ENCODE measurements around the gene CLTA. TPM values are rescaled to one million over a fixed set of nuclear protein-coding genes. Genes with fewer than 3 reads are reported as not detected.
"Not testable (repeated sequence)": the region's sequence is repeated elsewhere in the genome, so short reads cannot be mapped to it uniquely, and the experiment has no call there.

CLTA gene
- total RNA-seq, 1 donor from 2014 or later = 69.4 TPM

GRCh38 chr9:36213989-36214388, 23.3 kb downstream of the CLTA start:
- ATAC-seq = no peak
- DNase-seq (ENCODE audit: missing footprints) = no peak
- intact Hi-C loops (cut with DNase I) = no loop called here

DNA sequence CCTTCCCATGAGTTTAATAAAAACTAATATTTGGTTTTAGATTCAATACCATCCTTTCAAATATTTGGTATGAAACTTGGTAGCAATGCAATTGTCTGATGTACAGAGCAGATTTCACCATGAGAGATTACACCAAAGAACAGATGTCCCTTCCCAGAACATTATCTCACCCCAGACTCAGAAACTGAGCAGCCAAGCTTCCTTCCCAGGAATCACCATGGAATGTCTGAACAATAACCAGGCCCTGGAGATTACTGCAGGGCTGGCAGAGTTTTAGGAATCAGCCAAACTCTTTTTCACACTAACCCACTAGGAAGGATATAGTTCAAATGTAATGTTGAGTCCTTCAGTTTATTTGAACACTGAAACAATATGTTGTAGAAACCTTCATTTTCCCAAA, 23.9 kb downstream of the CLTA start:
- ATAC-seq (no peak), DNase-seq (ENCODE audit: missing footprints) (no peak)
- intact Hi-C loops (cut with DNase I) = no loop called here

DNA sequence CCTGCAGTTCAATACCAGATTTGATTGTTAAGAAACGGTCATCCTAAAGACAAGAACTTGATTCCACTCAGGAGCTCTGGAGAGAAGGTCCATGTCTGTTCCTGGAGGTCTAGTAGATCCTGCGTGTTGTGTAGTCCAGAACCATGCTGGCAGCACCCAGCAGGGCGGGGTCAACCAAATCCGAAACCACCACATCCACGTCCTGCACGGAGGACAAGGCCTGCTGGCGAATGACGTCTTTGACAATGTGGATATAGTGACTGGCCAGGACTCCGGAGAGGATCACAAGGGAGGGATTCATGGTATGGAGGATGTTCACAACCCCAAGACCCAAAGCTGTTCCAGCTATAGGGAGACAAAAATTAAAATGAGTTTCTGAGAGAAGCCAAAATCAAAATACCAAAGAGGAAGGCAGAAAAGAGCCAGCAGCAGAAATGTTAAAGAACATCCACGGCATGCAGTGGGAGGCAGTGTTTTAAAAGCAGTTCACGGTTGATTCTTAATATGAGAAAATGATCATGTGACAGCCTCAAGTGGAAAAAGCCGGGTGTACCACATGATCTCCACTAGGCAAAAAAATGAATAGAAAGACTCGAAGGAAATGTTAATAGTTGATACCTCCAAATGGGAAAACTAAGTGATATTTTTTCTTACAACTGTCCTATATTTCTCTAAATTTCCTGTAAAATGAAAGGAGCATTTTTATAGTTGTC, 26.7 kb downstream of the CLTA start:
- intact Hi-C loops (cut with DNase I) = no loop called here
- ATAC-seq (no peak), DNase-seq (ENCODE audit: missing footprints) (no peak)

DNA sequence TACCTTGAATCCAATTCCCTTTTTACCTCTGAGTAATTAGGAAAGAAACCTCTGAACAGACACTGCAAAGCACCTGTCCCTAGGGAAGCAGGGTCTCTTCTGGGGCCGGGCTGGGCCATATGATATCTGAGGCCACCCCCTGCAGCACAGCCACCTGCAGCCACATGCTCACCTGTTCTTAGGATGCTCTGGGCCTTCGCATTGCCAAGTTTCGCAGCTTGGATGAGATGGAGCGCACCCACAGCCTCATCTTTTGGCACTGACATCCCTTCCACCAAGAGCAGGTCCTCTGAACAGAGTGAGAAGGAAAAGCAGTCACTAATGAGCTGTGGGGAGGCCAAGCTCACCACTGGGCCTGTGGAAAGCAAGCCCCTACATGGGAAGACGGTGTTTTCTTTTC, 27.3 kb downstream of the CLTA start:
- ATAC-seq (no peak), DNase-seq (ENCODE audit: missing footprints) (no peak)
- intact Hi-C loops (cut with DNase I) = no loop called here

DNA sequence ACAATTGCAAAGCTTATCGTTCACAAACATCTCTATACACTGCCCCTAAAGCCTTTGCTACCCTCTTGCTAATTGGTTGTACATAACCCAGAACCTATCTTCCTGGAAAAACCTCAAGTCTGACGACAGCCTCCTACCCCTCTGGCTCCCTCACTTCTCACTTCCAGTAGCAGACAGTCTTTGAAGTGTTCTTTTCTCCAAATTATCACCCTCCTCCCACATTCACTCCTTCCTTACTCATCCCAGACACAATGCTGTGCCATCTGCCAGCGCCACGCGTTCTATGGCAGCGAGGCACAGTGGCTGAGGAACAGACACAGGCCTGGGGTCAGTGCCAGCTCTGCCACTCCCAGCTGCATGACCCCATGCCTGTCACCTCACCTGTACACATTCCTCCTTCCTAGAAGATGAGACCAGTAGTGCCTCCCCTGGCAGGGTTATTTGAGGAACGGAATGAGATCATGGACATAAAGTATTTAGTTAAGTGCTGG, 27.7 kb downstream of the CLTA start:
- intact Hi-C loops (cut with DNase I) = no loop called here
- DNase-seq (ENCODE audit: missing footprints) (no peak), ATAC-seq (no peak)

DNA sequence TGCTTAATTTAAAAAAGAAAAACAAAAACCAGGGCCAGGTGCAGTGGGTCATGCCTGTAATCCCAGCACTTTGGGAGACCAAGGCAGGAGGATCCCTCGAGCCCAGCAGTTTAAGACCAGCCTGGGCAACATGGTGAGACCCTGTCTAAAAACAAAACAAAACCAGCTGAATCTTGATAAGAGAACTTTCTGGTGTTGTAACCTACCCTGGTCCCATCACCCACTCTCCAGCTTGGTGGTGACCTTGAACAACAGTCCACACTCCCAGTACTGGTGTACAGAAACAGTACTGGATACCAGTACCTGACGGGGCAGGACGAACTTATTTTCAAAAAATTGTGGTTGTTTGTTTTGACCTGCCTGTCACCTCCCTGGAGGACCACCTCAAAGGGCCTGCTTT, 30.9 kb downstream of the CLTA start:
- intact Hi-C loops (cut with DNase I) = no loop called here

DNA sequence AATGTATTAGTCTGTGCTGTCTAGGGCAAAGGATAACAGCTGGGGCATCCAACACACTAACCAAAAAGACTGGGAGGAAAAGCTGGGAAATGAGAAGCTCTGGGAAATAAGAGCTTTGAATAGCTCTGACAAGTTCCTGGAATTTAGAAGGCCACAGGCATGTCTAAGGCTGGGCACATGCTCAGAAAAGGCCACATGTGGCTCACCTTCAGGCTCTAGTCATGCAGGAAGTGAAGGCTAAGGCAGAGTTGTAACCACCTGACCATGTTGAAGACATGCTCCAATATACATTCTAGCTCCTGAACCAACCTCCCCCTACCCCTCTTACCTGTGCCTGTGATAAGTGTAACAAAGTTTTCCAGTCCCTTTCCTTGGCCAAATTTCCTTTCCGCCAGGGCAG, 31.7 kb downstream of the CLTA start:
- intact Hi-C loops (cut with DNase I) = no loop called here
- DNase-seq (ENCODE audit: missing footprints) (no peak), ATAC-seq (no peak)

More for the DNA sequence above, 30.9 kb downstream of the CLTA start:
- DNase-seq (ENCODE audit: missing footprints) (no peak), ATAC-seq (no peak)

DNA sequence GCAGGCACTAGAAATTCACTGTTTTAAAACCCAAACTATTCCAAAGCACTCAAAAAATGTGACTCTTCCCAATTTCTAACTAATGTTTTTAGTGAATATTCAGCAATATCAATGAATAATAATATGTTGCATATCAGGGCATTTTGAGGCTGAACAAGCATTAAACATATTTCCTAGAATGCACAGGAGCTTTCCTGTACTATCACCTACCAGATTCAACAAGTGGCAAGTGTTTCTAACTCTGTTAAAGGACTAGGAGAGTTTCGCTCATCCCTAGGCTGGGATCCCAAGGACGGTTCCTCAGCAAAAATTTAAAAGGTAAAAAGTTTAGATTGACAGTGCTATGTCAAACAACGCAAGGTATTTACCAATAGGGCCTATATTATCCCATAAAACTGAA, 46.5 kb downstream of the CLTA start:
- no peak for ATAC-seq
- intact Hi-C loops (cut with DNase I) = no loop called here
- no peak for DNase-seq (ENCODE audit: missing footprints)

GRCh38 chr9:36239205-36239604, 48.5 kb downstream of the CLTA start:
- DNase-seq (ENCODE audit: missing footprints); ATAC-seq; intact Hi-C loops (cut with DNase I): not testable (repeated sequence)

GRCh38 chr9:36239675-36240074, 49.0 kb downstream of the CLTA start:
- intact Hi-C loops (cut with DNase I) = not testable (repeated sequence)

GRCh38 chr9:36245906-36246305, 55.2 kb downstream of the CLTA start:
- intact Hi-C loops (cut with DNase I) = no loop called here
- DNase-seq (ENCODE audit: missing footprints) (no peak), ATAC-seq (no peak)

More at GRCh38 chr9:36239675-36240074, 49.0 kb downstream of the CLTA start:
- ATAC-seq; DNase-seq (ENCODE audit: missing footprints): not testable (repeated sequence)

DNA sequence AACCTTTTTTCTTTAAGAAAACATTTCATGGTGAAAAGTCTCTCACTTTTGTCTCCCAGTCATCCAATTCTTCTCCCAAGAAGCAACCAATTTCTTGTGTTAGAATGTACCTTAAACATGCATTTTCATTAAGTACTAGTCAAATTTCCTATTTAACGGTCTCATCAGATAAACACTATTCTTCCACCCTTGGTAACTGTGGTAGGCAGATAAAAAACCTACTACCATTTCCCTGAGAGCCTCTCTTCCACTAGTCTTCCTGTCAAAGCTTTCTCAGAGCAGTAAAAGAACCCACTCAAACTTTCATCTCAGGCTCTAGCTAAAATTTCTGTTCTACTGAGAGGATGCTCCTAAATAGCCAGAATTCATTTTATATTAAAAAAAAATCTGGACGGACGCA, 56.6 kb downstream of the CLTA start:
- ATAC-seq = no peak
- DNase-seq (ENCODE audit: missing footprints) = no peak
- intact Hi-C loops (cut with DNase I) = no loop called here

DNA sequence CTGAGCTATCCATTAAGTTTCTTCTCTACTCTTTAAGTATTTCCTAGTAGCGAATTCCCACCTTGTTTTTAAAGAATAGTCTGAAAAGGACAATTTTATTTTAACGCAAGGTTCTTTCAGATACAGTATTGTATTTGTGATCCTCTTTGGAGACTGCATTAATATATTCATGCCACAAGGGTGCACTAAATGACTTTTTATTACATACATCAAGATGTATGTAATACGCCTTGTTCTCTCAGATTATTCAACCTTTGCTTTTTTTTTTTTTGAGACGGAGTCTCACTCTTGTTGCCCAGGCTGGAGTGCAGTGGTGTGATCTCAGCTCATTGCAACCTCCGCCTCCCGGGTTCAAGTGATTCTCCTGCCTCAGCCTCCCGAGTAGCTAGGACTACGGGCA, 57.3 kb downstream of the CLTA start:
- DNase-seq (ENCODE audit: missing footprints); ATAC-seq: not testable (repeated sequence)
- intact Hi-C loops (cut with DNase I) = loop anchor here (2.0 kb wide), 1 partner anchor 81 kb away; no protein-coding TSS in a partner anchor

- DNase-seq (ENCODE audit: missing footprints) (no peak), ATAC-seq (no peak)
- intact Hi-C loops (cut with DNase I) = loop anchor here (2.0 kb wide), 1 partner anchor 80 kb away; no protein-coding TSS in a partner anchor
Measured at GRCh38 chr9:36249189-36249588, 58.5 kb downstream of the CLTA start.

DNA sequence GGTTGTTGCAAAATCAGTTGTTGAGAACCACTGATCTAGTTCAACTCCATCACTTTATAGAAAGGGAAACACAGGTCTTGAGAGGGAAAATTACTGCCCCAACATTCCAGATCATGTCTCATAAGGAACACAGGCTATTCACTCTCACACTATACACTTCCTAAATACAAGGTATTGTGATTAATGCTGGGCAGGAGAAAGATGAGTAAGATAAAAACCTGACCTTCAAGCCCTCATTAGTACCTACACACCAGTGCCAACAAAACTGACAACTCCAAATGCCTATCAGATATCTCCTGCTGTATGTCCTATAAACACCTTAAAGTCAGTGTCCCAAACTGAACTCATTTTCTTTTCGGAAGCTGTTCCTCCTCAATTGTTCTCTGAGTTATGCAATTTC, 59.4 kb downstream of the CLTA start:
- intact Hi-C loops (cut with DNase I) = no loop called here
- no peak for ATAC-seq
- no peak for DNase-seq (ENCODE audit: missing footprints)

GRCh38 chr9:36251428-36251827, 60.7 kb downstream of the CLTA start:
- ATAC-seq (no peak), DNase-seq (ENCODE audit: missing footprints) (no peak)
- intact Hi-C loops (cut with DNase I) = no loop called here

DNA sequence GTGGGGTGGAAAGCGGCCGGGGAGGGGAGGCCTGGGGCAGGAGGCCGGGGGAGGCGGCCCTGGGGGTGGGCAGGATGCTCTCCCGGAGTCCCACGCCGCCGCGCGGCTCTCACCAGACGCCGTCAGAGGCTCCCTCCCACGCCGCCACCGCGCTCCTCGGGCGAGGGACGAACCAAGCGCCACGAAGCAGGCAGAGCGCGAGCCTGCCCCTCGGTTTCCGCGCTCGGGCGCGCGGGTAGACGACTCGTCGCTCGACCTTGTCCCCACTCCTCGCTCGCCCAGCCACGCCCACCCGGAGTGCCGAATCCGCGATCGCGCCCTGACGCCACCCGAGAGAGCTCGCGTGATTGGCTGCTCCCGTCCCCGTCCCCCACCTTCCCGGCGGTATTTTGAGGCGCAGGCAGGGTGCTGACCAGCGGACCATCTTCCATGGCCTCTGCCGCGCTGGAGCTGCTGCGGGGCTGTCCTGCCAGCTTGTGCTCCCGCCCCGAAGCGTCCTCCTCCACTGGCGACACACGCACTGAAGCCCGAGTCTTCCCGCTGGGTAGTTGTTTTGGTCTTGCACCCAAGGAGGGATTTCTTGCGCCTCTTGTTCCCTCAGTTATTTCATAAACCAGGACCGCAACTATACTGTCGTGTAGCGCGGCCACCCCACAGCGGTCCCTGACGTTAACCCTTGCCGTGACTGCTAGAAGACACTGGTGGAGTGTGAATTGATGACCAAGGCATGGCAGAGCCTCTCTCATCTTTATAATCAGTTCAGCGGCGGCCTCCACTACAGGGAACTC, 67.7 kb downstream of the CLTA start, which contains the start of gene GNE:
TSS of gene GNE (minus strand) at position 241 of the 788 bp plus-strand sequence. CDS start 9,093 bp downstream, outside the sequence.
- intact Hi-C loops (cut with DNase I) = loop anchor here (2.0 kb wide), 1 partner anchor 68 kb away; the partner anchor contains the start of gene CLTA
- DNase-seq (ENCODE audit: missing footprints) (peak; percentile 98), ATAC-seq (peak; percentile 99)

GRCh38 chr9:36258996-36259533, 68.3 kb downstream of the CLTA start:
- intact Hi-C loops (cut with DNase I) = loop anchor here (2.0 kb wide), 1 partner anchor 68 kb away; the partner anchor contains the start of gene CLTA
- DNase-seq (ENCODE audit: missing footprints) (no peak), ATAC-seq (no peak)

Measured in Right ventricle myocardium inferior (tissue), 1 donor.